IMR-90 (cell line): Measurements from ENCODE around the gene SLC26A6. TPM values are rescaled to one million over a fixed set of nuclear protein-coding genes. Genes with fewer than 3 reads are reported as not detected.
A peak's percentile ranks its signal among the peaks of the same experiment; 100 is the strongest.

ENCODE experiments used
- ATAC-seq: fragments of 200-7000 bp; cut with Tn5 transposase; 2 replicates; pipeline ENCODE4 v1.9.1; 2020; ENCODE audit warnings: low read depth, mild to moderate bottlenecking, moderate library complexity
- BruUV-seq: library from RNA; stranded (reverse); fragments of 400-500 nt; replicated peaks from 2 replicates; lab custom pipeline; 2021; lab: Mats Ljungman, UMichigan
- CTCF ChIA-PET: fragments of 300-600 bp; formaldehyde crosslinking; extraction: SDS; loops from one replicate; lab custom pipeline; 2021; ENCODE audit warnings: antibody characterized with exemption; lab: Yijun Ruan, JAX
- POLR2A ChIA-PET: fragments of 300-600 bp; sonication (Branson Sonifier 250); formaldehyde crosslinking; loops from one replicate; lab custom pipeline; 2022; ENCODE audit warnings: antibody characterized with exemption; ENCODE audit not compliant: unreplicated experiment; lab: Charles Lee
- DNase-seq: peaks from one replicate; pipeline ENCODE4 v3.0.0; 2013
- H2AFZ ChIP-seq: replicated peaks from 2 replicates; pipeline ENCODE3; 2013; ENCODE audit warnings: low read length, mild to moderate bottlenecking; ENCODE audit not compliant: poor library complexity
- H2AK5ac ChIP-seq: 2 replicates; pipeline ENCODE4 v1.6.1; 2013; ENCODE audit warnings: low read depth, low read length, inconsistent platforms
- H2AK9ac ChIP-seq: replicated peaks from 2 replicates; pipeline ENCODE3; 2013; ENCODE audit warnings: mild to moderate bottlenecking, low read depth, low read length, moderate library complexity; ENCODE audit not compliant: poor library complexity
- H2BK120ac ChIP-seq: 2 replicates; pipeline ENCODE4 v1.6.1; 2013; ENCODE audit warnings: low read depth, low read length, inconsistent platforms
- H2BK15ac ChIP-seq: 3 replicates; pipeline ENCODE4 v1.6.1; 2013; ENCODE audit warnings: low read depth, low read length, inconsistent platforms
- H2BK20ac ChIP-seq: 2 replicates; pipeline ENCODE4 v1.6.1; 2013; ENCODE audit warnings: low read depth, mild to moderate bottlenecking, inconsistent platforms, low read length, moderate library complexity
- H2BK5ac ChIP-seq: 2 replicates; pipeline ENCODE4 v1.6.1; 2013; ENCODE audit warnings: mild to moderate bottlenecking, low read depth, low read length, inconsistent platforms; ENCODE audit not compliant: poor library complexity, severe bottlenecking
- H3K14ac ChIP-seq: replicated peaks from 2 replicates; pipeline ENCODE4 v1.6.1; 2013; ENCODE audit warnings: low read depth, low read length, inconsistent platforms
- H3K18ac ChIP-seq: 2 replicates; pipeline ENCODE4 v1.6.1; 2013; ENCODE audit warnings: low read depth, low read length, control low read depth
- H3K23ac ChIP-seq: 2 replicates; pipeline ENCODE4 v1.6.1; 2013; ENCODE audit warnings: low read depth, low read length, inconsistent platforms
- H3K27ac ChIP-seq: 2 replicates; pipeline ENCODE4 v1.5.1; 2013; ENCODE audit warnings: mild to moderate bottlenecking, control low read depth, low read length; ENCODE audit not compliant: insufficient read depth
- H3K27me3 ChIP-seq: 2 replicates; pipeline ENCODE4 v1.6.1; 2013; ENCODE audit warnings: low read length; ENCODE audit not compliant: control insufficient read depth, insufficient read depth
- H3K36me3 ChIP-seq: 2 replicates; pipeline ENCODE4 v1.6.1; 2013; ENCODE audit warnings: low read length, mixed read lengths; ENCODE audit not compliant: control insufficient read depth, insufficient read depth
- H3K4ac ChIP-seq: 2 replicates; pipeline ENCODE4 v1.6.1; 2013; ENCODE audit warnings: low read depth, low read length, inconsistent platforms
- H3K4me1 ChIP-seq: 2 replicates; pipeline ENCODE4 v1.6.1; 2013; ENCODE audit warnings: low read length, mixed read lengths; ENCODE audit not compliant: control insufficient read depth, insufficient read depth
- H3K4me2 ChIP-seq: 2 replicates; pipeline ENCODE4 v1.6.1; 2013; ENCODE audit warnings: low read depth, mild to moderate bottlenecking, control low read depth, low read length, moderate library complexity
- H3K4me3 ChIP-seq: 2 replicates; pipeline ENCODE4 v1.5.1; 2013; ENCODE audit warnings: low read depth, mild to moderate bottlenecking, control low read depth, low read length, moderate library complexity; ENCODE audit not compliant: insufficient read depth
- H3K56ac ChIP-seq: 2 replicates; pipeline ENCODE4 v1.6.1; 2013; ENCODE audit warnings: low read length, inconsistent platforms; ENCODE audit not compliant: insufficient read depth; ENCODE audit errors: extremely low read depth
- H3K79me1 ChIP-seq, 2 experiments: 2 replicates each; pipeline ENCODE4 v1.6.1; 2013; ENCODE audit warnings: low read length in 2 of 2, inconsistent platforms in 1 of 2, low read depth in 1 of 2
- H3K9ac ChIP-seq: 2 replicates; pipeline ENCODE4 v1.6.1; 2013; ENCODE audit warnings: low read depth, low read length, control low read depth
- H3K9me1 ChIP-seq: 2 replicates; pipeline ENCODE4 v1.6.1; 2013; ENCODE audit warnings: low read length, inconsistent platforms; ENCODE audit not compliant: insufficient read depth
- H3K9me3 ChIP-seq: 2 replicates; pipeline ENCODE4 v1.6.1; 2013; ENCODE audit warnings: low read length; ENCODE audit not compliant: control insufficient read depth, insufficient read depth
- H4K20me1 ChIP-seq: 2 replicates; pipeline ENCODE4 v1.6.1; 2013; ENCODE audit warnings: low read length, inconsistent platforms; ENCODE audit not compliant: insufficient read depth
- H4K5ac ChIP-seq: 2 replicates; pipeline ENCODE4 v1.6.1; 2013; ENCODE audit warnings: mild to moderate bottlenecking, low read depth, low read length, control low read depth
- H4K8ac ChIP-seq, 2 experiments: 2 replicates each; pipeline ENCODE4 v1.6.1; 2013; ENCODE audit warnings: low read depth in 2 of 2, low read length in 2 of 2, control low read depth in 1 of 2, inconsistent platforms in 1 of 2
- H4K91ac ChIP-seq: 2 replicates; pipeline ENCODE4 v1.6.1; 2013; ENCODE audit warnings: low read depth, low read length, inconsistent platforms; ENCODE audit not compliant: insufficient read depth
- BHLHE40 ChIP-seq: fragments of 150-350 bp; IDR thresholded peaks from 2 replicates; pipeline ENCODE4 v1.6.1; 2016; ENCODE audit warnings: mild to moderate bottlenecking, low read depth, low read length
- CEBPB ChIP-seq: IDR thresholded peaks from 2 replicates; pipeline ENCODE4 v1.6.1; 2012; ENCODE audit warnings: low read depth, low read length, improper control_type of control experiment
- MAZ ChIP-seq: IDR thresholded peaks from 2 replicates; pipeline ENCODE4 v1.6.1; 2012; ENCODE audit warnings: low read depth, mild to moderate bottlenecking, low read length, improper control_type of control experiment, moderate library complexity, borderline replicate concordance
- NFE2L2 ChIP-seq: fragments of 150-350 bp; IDR thresholded peaks from 2 replicates; pipeline ENCODE4 v1.6.1; 2016; ENCODE audit warnings: low read depth, mild to moderate bottlenecking, low read length
- RFX5 ChIP-seq: IDR thresholded peaks from 2 replicates; pipeline ENCODE4 v1.8.0; 2012; ENCODE audit warnings: low read depth, mild to moderate bottlenecking, low read length, moderate library complexity
- WGBS, 2 experiments: methylation state at CpG; one replicate each; pipeline versions ENCODE4 v1.1.5 to v1.1.7; 2013; ENCODE audit warnings: missing lambda C conversion rate in 2 of 2; ENCODE audit not compliant: insufficient read length in 1 of 2; ENCODE audit errors: extremely low coverage in 2 of 2; 5-methylcytosine and 5-hydroxymethylcytosine counted together
- dilution Hi-C: fragments of 300-500 bp; cut with HindIII; formaldehyde crosslinking; loops from one replicate; pipeline ENCODE4 v1.14.3; 2018; ENCODE audit warnings: low sequenced_read_pairs; ENCODE audit not compliant: unreplicated experiment
- in situ Hi-C: fragments of 300-500 bp; cut with MboI; formaldehyde crosslinking; loops from 3 replicates; pipeline ENCODE4 v1.14.3; 2019; ENCODE audit warnings: low sequenced_read_pairs, inconsistent platforms, mixed read lengths
- intact Hi-C: fragments of 100-400 bp; cut with micrococcal nuclease; formaldehyde crosslinking; loops from 2 replicates; pipeline ENCODE4 v1.10.0; 2022
- polyA plus RNA-seq, 3 experiments: library from polyadenylated mRNA; depleted of rRNA; stranded (reverse); fragments of >200 nt; gene quantifications; 2 replicates each; pipeline ENCODE4 v1.2.3, GENCODE V29; 2012; ENCODE audit warnings: low replicate concordance in 1 of 3
- total RNA-seq: library from RNA; depleted of rRNA; stranded (reverse); fragments of >200 nt; gene quantifications from 2 replicates; pipeline ENCODE4 v1.2.3, GENCODE V29; 2012

The SLC26A6 gene
- total and polyA plus RNA-seq, 2 of the 4 experiments (the other 2 are of a cell fraction) = 11.8 to 34.3 TPM

GRCh38 chr3:48678056-48678455 is 42.8 kb upstream of the SLC26A6 start:
- H3K4me3 ChIP-seq = no peak overlapping the region
- H2BK120ac ChIP-seq = peak overlapping the region; percentile 91
- H4K20me1 ChIP-seq = peaks cover 13% of the 10 kb centered on the region
- no peaks in the 10 kb centered on the region for H3K9me3 ChIP-seq
- TF ChIP-seq RFX5 (no peak), NFE2L2 (no peak), MAZ (peak; percentile 38; the same call in 1 of the 2 replicates), CEBPB (peak; percentile 77), BHLHE40 (no peak)
- H3K9me1 ChIP-seq = peaks cover 39% of the 10 kb centered on the region
- dilution Hi-C loops (no loop called here), in situ Hi-C loops (no loop called here), intact Hi-C loops (loop anchor here (2.0 kb wide), 1 partner anchor 13 kb away; no protein-coding TSS in a partner anchor)
- peak overlapping the region; percentile 83 for H2BK5ac ChIP-seq
- no peaks in the 10 kb centered on the region for H3K27me3 ChIP-seq
- peak overlapping the region; percentile 68; the same call in 1 of the 2 replicates for H3K14ac ChIP-seq
- H3K23ac ChIP-seq = 0 out of 2 replicates have a peak overlapping the region, but pooled peaks have one; percentile 49
- WGBS, 2 experiments = 17% methylated on average over 3 of the region's 4 CpGs; no CpG with 5 or more reads in 1 of the 2 experiments
- ATAC-seq (peak; percentile 91), DNase-seq (peak; percentile 85)
- H3K56ac ChIP-seq = 0 out of 2 replicates have a peak overlapping the region, but pooled peaks have one; percentile 4
- peaks cover 0 to 43% of the 10 kb centered on the region in 2 experiments; a peak in 3 of 4 replicates for H3K79me1 ChIP-seq
- no peak overlapping the region for H3K9ac ChIP-seq
- peak overlapping the region; percentile 19 for H2AFZ ChIP-seq
- H4K91ac ChIP-seq = peak overlapping the region; percentile 75; the same call in 1 of the 2 replicates
- peak overlapping the region; percentile 80 for H2AK9ac ChIP-seq
- H4K5ac ChIP-seq = peak overlapping the region; percentile 32; the same call in 1 of the 2 replicates
- H3K4me2 ChIP-seq = 0 out of 2 replicates have a peak overlapping the region, but pooled peaks have one; percentile 4
- peak overlapping the region; percentile 80 for H3K4ac ChIP-seq
- ChIA-PET POLR2A (no interaction called here), CTCF (interaction anchor here (0.6 to 1.2 kb wide), 2 partner anchors 10 to 26 kb away, joined by 3 read pairs; no protein-coding TSS in a partner anchor)
- H3K36me3 ChIP-seq = peaks cover 76% of the 10 kb centered on the region
- peak overlapping the region in 1 of 2 experiments; percentile 65; a peak in 2 of 4 replicates for H4K8ac ChIP-seq
- H3K27ac ChIP-seq = peak overlapping the region; percentile 86
- H2BK20ac ChIP-seq = peak overlapping the region; percentile 88; the same call in 1 of the 2 replicates
- peak overlapping the region; percentile 97 for H2AK5ac ChIP-seq
- H3K4me1 ChIP-seq = peaks cover 16% of the 10 kb centered on the region
- peak overlapping the region; percentile 28; the same call in 1 of the 2 replicates for H3K18ac ChIP-seq
- peak overlapping the region; percentile 25; the same call in 2 of the 3 replicates for H2BK15ac ChIP-seq
- no TSS peak for BruUV-seq
